HG03558 (cell line): ENCODE results near the gene SLC16A5.
"Not testable (repeated sequence)": the region's sequence is repeated elsewhere in the genome, so short reads cannot be mapped to it uniquely, and the experiment has no call there.

ENCODE experiments used
- ATAC-seq: cut with Tn5 transposase; IDR thresholded peaks from one replicate; pipeline ENCODE4 v1.9.1; 2021; ENCODE audit warnings: moderate number of reproducible peaks; ENCODE audit not compliant: unreplicated experiment; ENCODE audit errors: extremely low read depth

SLC16A5 gene

GRCh38 chr17:75087558-75088453 is at the start of gene SLC16A5:
Gene SLC16A5, plus strand, starts transcription at chr17:75087954. Its CDS starts 5,683 bp downstream, at chr17:75093637.
- no peak for ATAC-seq

GRCh38 chr17:75039238-75039637 is 48.5 kb upstream of the SLC16A5 start:
- no peak for ATAC-seq

GRCh38 chr17:75041656-75042280 is 46.0 kb upstream of the SLC16A5 start:
- no peak for ATAC-seq

GRCh38 chr17:75043789-75044188 is 44.0 kb upstream of the SLC16A5 start:
- ATAC-seq: not testable (repeated sequence)

GRCh38 chr17:75044716-75045115 is 43.0 kb upstream of the SLC16A5 start:
- no peak for ATAC-seq

- ATAC-seq: not testable (repeated sequence)
These were observed 41.8 kb upstream of the SLC16A5 start for GRCh38 chr17:75045946-75046406.

GRCh38 chr17:75046407-75047289 is 41.1 kb upstream of the SLC16A5 start, which contains the start of the genes ATP5PD and KCTD2:
Gene ATP5PD, minus strand, starts transcription at chr17:75046969. Its CDS starts 4,319 bp downstream, at chr17:75042650.
Gene KCTD2, plus strand, starts transcription at chr17:75047225. Its CDS starts 26 bp downstream, at chr17:75047251.
- ATAC-seq: peak; percentile 91

- ATAC-seq: no peak
These were observed 40.2 kb upstream of the SLC16A5 start for GRCh38 chr17:75047398-75048098.

- no peak for ATAC-seq
These were observed 39.4 kb upstream of the SLC16A5 start for GRCh38 chr17:75048249-75048878.

GRCh38 chr17:75049057-75049456 is 38.7 kb upstream of the SLC16A5 start:
- no peak for ATAC-seq

- no peak for ATAC-seq
These were observed 38.0 kb upstream of the SLC16A5 start for GRCh38 chr17:75049706-75050105.

- ATAC-seq: no peak
These were observed 35.8 kb upstream of the SLC16A5 start for GRCh38 chr17:75051941-75052340.

GRCh38 chr17:75059369-75060345 is 28.1 kb upstream of the SLC16A5 start:
- no peak for ATAC-seq

GRCh38 chr17:75060434-75061054 is 27.2 kb upstream of the SLC16A5 start:
- no peak for ATAC-seq

- ATAC-seq: no peak
These were observed 26.7 kb upstream of the SLC16A5 start for GRCh38 chr17:75061055-75061438.

GRCh38 chr17:75061618-75062017 is 26.1 kb upstream of the SLC16A5 start:
- ATAC-seq: no peak

GRCh38 chr17:75063201-75063600 is 24.6 kb upstream of the SLC16A5 start:
- ATAC-seq: no peak

GRCh38 chr17:75063626-75064025 is 24.1 kb upstream of the SLC16A5 start:
- ATAC-seq: no peak
